Posterior vena cava (tissue), 2 donors: ENCODE measurements around the gene COMT. TPM values are rescaled to one million over a fixed set of nuclear protein-coding genes. Genes with fewer than 3 reads are reported as not detected.

Experiments
- DNase-seq: peaks from one replicate; pipeline ENCODE4 v3.0.0-alpha.2; 2020; ENCODE audit warnings: low spot score
- intact Hi-C, 2 donors: fragments of 100-400 bp; cut with DNase I; formaldehyde crosslinking; loops; one replicate each; pipeline versions ENCODE4 v1.14.1 to v1.14.2; 2022 to 2023
- total RNA-seq, 2 donors: library from RNA; stranded (reverse); fragmentation: NEBNext Ultra II Directional; extraction: Animal tissue kit (Norgen Biotek cat#: 25700); gene quantifications; one replicate each; pipeline ENCODE4 v1.2.1, GENCODE V29; 2021
- donor health status: DM: yes; HTN: yes; CAD: no.
- donor health status: DM: yes; HTN: yes; CAD: no.

COMT gene
- total RNA-seq, 2 donors from 2014 or later, result 81.7 to 95.4 TPM

- intact Hi-C loops, result no loop called here
- DNase-seq, result peak; percentile 56
These were observed 56.1 kb downstream of the COMT start for GRCh38 chr22:19997561-19998231.

GRCh38 chr22:19998232-19998951 lies 56.8 kb downstream of the COMT start:
- intact Hi-C loops, result no loop called here
- DNase-seq, result peak; percentile 52

GRCh38 chr22:19998991-19999820 lies 57.6 kb downstream of the COMT start:
- intact Hi-C loops, result no loop called here
- peak; percentile 80 for DNase-seq

GRCh38 chr22:20000246-20001081 lies 58.9 kb downstream of the COMT start:
- DNase-seq, result peak; percentile 43
- intact Hi-C loops, result no loop called here

GRCh38 chr22:20001082-20001638 lies 59.6 kb downstream of the COMT start:
- intact Hi-C loops, result no loop called here
- DNase-seq, result peak; percentile 44

- intact Hi-C loops, result no loop called here
- DNase-seq, result peak; percentile 56
These were observed 60.6 kb downstream of the COMT start for GRCh38 chr22:20002128-20002527.

GRCh38 chr22:20002636-20003035 lies 61.1 kb downstream of the COMT start:
- intact Hi-C loops, result no loop called here

GRCh38 chr22:20003304-20003703 lies 61.7 kb downstream of the COMT start:
- DNase-seq, result no peak
- intact Hi-C loops, result no loop called here

More at GRCh38 chr22:20002636-20003035, 61.1 kb downstream of the COMT start:
- no peak for DNase-seq

- no peak for DNase-seq
- intact Hi-C loops, result no loop called here
These were observed 62.9 kb downstream of the COMT start for GRCh38 chr22:20004464-20004863.

- peak; percentile 66 for DNase-seq
- intact Hi-C loops, result no loop called here
These were observed 66.8 kb downstream of the COMT start for GRCh38 chr22:20008221-20008995.

GRCh38 chr22:20009018-20009491 lies 67.5 kb downstream of the COMT start:
- DNase-seq, result peak; percentile 72
- intact Hi-C loops, result no loop called here

GRCh38 chr22:20009582-20010306 lies 68.2 kb downstream of the COMT start:
- intact Hi-C loops, result no loop called here
- DNase-seq, result peak; percentile 44

GRCh38 chr22:20010307-20011122 lies 68.9 kb downstream of the COMT start:
- intact Hi-C loops, result no loop called here
- peak; percentile 73 for DNase-seq

- intact Hi-C loops, result no loop called here
- DNase-seq, result peak; percentile 66
These were observed 69.8 kb downstream of the COMT start for GRCh38 chr22:20011123-20011992.

GRCh38 chr22:20011993-20012740 lies 70.6 kb downstream of the COMT start:
- peak; percentile 68 for DNase-seq
- intact Hi-C loops, result loop anchor here (2.0 kb wide), 1 partner anchor 41 kb away; no protein-coding TSS in a partner anchor
